ENCODE measurements around the gene SUGP2.
A peak's percentile ranks its signal among the peaks of the same experiment; 100 is the strongest.

The SUGP2 gene

GRCh38 chr19:19033426-19034203 lies at the start of gene SUGP2, which contains the start of gene ARMC6:
SUGP2 (minus strand) TSS chr19:19033517; CDS start chr19:19031071, 2,446 bp downstream.
ARMC6 (plus strand) TSS chr19:19033603; CDS start chr19:19034210, 607 bp downstream.
- no peak for TF ChIP-seq FOXK2 (IDR thresholded peaks at IDR 0.05)
- peak; percentile 99 for TF ChIP-seq L3MBTL2 (conservative IDR thresholded peaks at IDR 0.05)
- peak; percentile 99 for DNase-seq (ENCODE audit: extremely low spot score)
- ChIA-PET CTCF (no interaction called here), POLR2A (no interaction called here)

GRCh38 chr19:19081642-19082151 lies 48.4 kb upstream of the SUGP2 start:
- ChIA-PET CTCF (no interaction called here), POLR2A (no interaction called here)
- no peak for DNase-seq (ENCODE audit: extremely low spot score)
- TF ChIP-seq ELF4 (IDR thresholded peaks at IDR 0.05) = no peak
- TF ChIP-seq ARNT (IDR thresholded peaks at IDR 0.05) = no peak
- no peak for TF ChIP-seq HDGF (IDR thresholded peaks at IDR 0.05; ENCODE audit: borderline replicate concordance)
- no peak for TF ChIP-seq SP1 (IDR thresholded peaks at IDR 0.05)
- TF ChIP-seq FOXK2 (IDR thresholded peaks at IDR 0.05) = no peak
- no peak for TF ChIP-seq CTBP1 (IDR thresholded peaks at IDR 0.05; ENCODE audit: borderline replicate concordance)
- no peak for TF ChIP-seq TARDBP (IDR thresholded peaks at IDR 0.05)
- no peak for TF ChIP-seq FOXA1 (IDR thresholded peaks at IDR 0.05)
- TF ChIP-seq FOXM1 (IDR thresholded peaks at IDR 0.05; ENCODE audit: borderline replicate concordance) = no peak
- TF ChIP-seq NFRKB (IDR thresholded peaks at IDR 0.05) = no peak
- TF ChIP-seq ZNF384 (IDR thresholded peaks at IDR 0.05) = no peak
- no peak for TF ChIP-seq SUZ12 (IDR thresholded peaks at IDR 0.05)
- TF ChIP-seq L3MBTL2 (conservative IDR thresholded peaks at IDR 0.05) = no peak
- no peak for TF ChIP-seq PKNOX1 (IDR thresholded peaks at IDR 0.05)
- TF ChIP-seq BHLHE40 (IDR thresholded peaks at IDR 0.05; ENCODE audit: borderline replicate concordance) = no peak
- TF ChIP-seq LEF1 (IDR thresholded peaks at IDR 0.05; ENCODE audit: borderline replicate concordance) = no peak

- CTCF ChIA-PET = no interaction called here
- no peak for DNase-seq (ENCODE audit: extremely low spot score)
- POLR2A ChIA-PET = no interaction called here
- TF ChIP-seq FOXM1 (IDR thresholded peaks at IDR 0.05; ENCODE audit: borderline replicate concordance) (no peak), TARDBP (IDR thresholded peaks at IDR 0.05) (no peak)
Observed at GRCh38 chr19:19079571-19079970, 46.3 kb upstream of the SUGP2 start.

- POLR2A ChIA-PET = no interaction called here
- CTCF ChIA-PET = no interaction called here
- DNase-seq (ENCODE audit: extremely low spot score) = no peak
- TF ChIP-seq FOXM1 (IDR thresholded peaks at IDR 0.05; ENCODE audit: borderline replicate concordance) (no peak), LEF1 (IDR thresholded peaks at IDR 0.05; ENCODE audit: borderline replicate concordance) (no peak), PKNOX1 (IDR thresholded peaks at IDR 0.05) (no peak), NFRKB (IDR thresholded peaks at IDR 0.05) (no peak), HDGF (IDR thresholded peaks at IDR 0.05; ENCODE audit: borderline replicate concordance) (no peak), ZNF384 (IDR thresholded peaks at IDR 0.05) (no peak), TARDBP (IDR thresholded peaks at IDR 0.05) (no peak), FOXK2 (IDR thresholded peaks at IDR 0.05) (no peak), ELF4 (IDR thresholded peaks at IDR 0.05) (no peak), SUZ12 (IDR thresholded peaks at IDR 0.05) (no peak), ARNT (IDR thresholded peaks at IDR 0.05) (no peak), CTBP1 (IDR thresholded peaks at IDR 0.05; ENCODE audit: borderline replicate concordance) (no peak), BHLHE40 (IDR thresholded peaks at IDR 0.05; ENCODE audit: borderline replicate concordance) (no peak), L3MBTL2 (conservative IDR thresholded peaks at IDR 0.05) (no peak), FOXA1 (IDR thresholded peaks at IDR 0.05) (no peak)
Observed at GRCh38 chr19:19078801-19079200, 45.5 kb upstream of the SUGP2 start.

GRCh38 chr19:19077103-19077502 lies 43.8 kb upstream of the SUGP2 start:
- POLR2A ChIA-PET = no interaction called here
- CTCF ChIA-PET = no interaction called here
- TF ChIP-seq LEF1 (IDR thresholded peaks at IDR 0.05; ENCODE audit: borderline replicate concordance) (no peak), FOXM1 (IDR thresholded peaks at IDR 0.05; ENCODE audit: borderline replicate concordance) (no peak), PKNOX1 (IDR thresholded peaks at IDR 0.05) (no peak), ELF4 (IDR thresholded peaks at IDR 0.05) (no peak), SUZ12 (IDR thresholded peaks at IDR 0.05) (no peak), CTBP1 (IDR thresholded peaks at IDR 0.05; ENCODE audit: borderline replicate concordance) (no peak), SP1 (IDR thresholded peaks at IDR 0.05) (no peak)
- no peak for DNase-seq (ENCODE audit: extremely low spot score)

GRCh38 chr19:19076476-19076875 lies 43.2 kb upstream of the SUGP2 start:
- ChIA-PET POLR2A (no interaction called here), CTCF (no interaction called here)
- TF ChIP-seq PKNOX1 (IDR thresholded peaks at IDR 0.05) = no peak
- DNase-seq (ENCODE audit: extremely low spot score) = no peak
